ENCODE results near the gene SLC25A23.
"Not testable (repeated sequence)": the region's sequence is repeated elsewhere in the genome, so short reads cannot be mapped to it uniquely, and the experiment has no call there.

SLC25A23 gene

DNA sequence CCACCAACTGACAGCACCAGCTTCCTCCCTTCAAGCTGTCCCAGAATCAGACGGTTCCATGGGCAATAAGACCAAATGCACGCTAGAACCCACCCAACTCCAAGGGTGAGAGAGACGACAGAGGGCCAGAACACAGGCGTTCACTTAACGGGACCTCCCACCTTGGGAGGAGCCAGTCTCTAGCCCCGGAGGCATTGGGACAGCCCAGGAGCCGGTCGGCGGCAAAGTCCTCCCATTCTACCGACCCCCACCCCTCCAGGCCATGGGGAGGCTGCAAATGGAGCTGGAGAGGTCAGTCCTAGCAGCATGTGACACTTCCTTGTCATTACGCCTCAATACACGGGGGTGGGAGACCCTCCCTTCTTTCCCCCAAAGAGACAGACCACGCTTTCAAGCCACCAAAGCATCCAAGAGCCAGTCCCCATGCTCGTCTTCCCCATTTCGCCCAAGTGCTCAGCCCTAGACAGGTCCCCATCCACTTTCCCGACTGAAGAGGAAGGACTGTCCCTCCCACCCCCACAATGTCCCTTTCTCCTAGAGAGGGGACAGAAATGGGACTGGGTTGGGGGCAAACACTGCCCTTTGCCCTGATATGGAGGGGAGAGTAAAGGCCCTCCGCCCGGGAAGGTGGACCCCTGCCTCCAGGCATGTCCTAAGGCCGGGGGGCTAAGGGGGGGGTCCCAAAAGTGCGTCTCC is 35.9 kb downstream of the SLC25A23 start:
- peak; percentile 28 to 39 for DNase-seq

GRCh38 chr19:6421075-6422014 is 38.2 kb downstream of the SLC25A23 start:
- no peak for DNase-seq

DNA sequence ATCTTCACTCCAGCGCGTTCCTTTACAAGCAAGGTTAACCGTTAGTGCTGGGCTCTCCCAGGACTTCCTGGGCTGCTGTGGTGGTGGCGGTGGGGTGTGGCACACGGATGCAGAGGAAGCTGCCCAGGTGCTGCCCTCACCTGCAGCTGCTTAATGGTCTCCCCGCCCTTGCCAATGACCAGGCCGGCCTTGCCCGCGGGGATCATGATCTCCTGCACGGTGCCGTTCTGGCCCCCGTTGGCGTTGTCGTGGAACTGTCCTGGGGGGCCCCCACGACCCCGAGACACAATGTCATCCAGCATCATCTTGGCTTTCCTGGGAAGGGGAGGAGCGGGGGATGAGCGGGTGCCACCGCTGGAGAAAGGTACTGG is 41.0 kb downstream of the SLC25A23 start:
- no peak for DNase-seq

- no peak for DNase-seq
Observed at GRCh38 chr19:6417713-6418561, 41.7 kb downstream of the SLC25A23 start.

GRCh38 chr19:6416658-6417405 is 42.8 kb downstream of the SLC25A23 start:
- DNase-seq, result no peak

GRCh38 chr19:6415591-6416190 is 43.9 kb downstream of the SLC25A23 start:
- no peak for DNase-seq

GRCh38 chr19:6414793-6415590 is 44.6 kb downstream of the SLC25A23 start:
- no peak for DNase-seq

GRCh38 chr19:6413721-6414643 is 45.6 kb downstream of the SLC25A23 start:
- DNase-seq, result no peak

- DNase-seq, result no peak
Observed at GRCh38 chr19:6413291-6413690, 46.3 kb downstream of the SLC25A23 start.

DNA sequence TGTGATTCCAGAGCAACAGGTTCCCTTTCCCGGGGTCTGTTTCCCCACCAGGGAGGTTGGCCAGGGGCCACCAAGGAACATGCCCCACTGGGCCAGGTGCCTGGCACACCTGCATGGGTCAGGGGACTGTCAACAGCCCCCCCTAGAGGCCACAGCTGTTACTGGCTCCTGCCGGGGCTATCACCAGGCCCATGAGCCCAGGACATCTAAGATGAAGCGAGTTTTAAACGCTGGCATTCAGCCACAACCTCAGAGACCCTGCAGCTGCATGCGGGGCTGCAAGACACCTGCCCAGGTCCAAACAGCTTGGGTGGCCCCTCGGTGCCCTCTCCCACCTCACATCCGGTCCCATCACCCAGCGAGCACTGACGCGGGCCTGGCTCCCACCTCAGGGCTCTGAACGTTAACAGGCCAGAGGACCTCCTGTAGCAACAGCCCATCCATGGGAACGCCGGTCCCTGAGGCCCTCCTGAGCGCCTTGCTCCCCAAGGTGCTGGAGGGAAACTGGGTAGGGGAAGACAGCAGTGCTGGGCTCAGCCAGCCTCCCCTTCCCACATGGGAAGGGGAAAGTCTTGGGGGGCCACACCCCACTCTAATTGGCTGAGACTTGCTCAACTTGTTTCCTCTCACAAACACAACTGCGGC is 47.0 kb downstream of the SLC25A23 start:
- DNase-seq, result peak; percentile 38 to 58

GRCh38 chr19:6412061-6412446 is 47.5 kb downstream of the SLC25A23 start:
- no peak for DNase-seq

GRCh38 chr19:6409346-6409745 is 50.2 kb downstream of the SLC25A23 start:
- no peak for DNase-seq

DNA sequence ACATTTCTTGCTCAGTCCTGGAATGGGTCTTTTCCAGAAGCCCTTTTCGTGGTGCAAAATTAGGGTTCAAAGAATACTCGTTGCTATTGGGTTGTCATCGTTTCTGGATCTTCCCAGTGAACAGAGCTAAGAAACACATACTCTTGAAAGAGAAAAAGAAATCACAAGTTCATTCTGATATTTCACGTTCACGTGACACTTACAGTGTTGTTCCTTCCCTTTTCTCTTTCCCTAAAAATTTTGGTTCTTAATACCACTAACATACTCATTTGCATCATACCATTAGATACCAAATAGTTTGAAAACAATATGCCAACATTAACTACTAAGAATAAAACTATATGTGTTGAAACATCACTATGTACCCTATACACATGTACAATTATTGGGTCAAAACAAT is 53.2 kb downstream of the SLC25A23 start:
- DNase-seq, result no peak

GRCh38 chr19:6402837-6403608 is 56.6 kb downstream of the SLC25A23 start:
- no peak for DNase-seq

GRCh38 chr19:6402058-6402457 is 57.5 kb downstream of the SLC25A23 start:
- no peak for DNase-seq

GRCh38 chr19:6400062-6400944 is 59.3 kb downstream of the SLC25A23 start:
- DNase-seq, result not testable (repeated sequence)

DNA sequence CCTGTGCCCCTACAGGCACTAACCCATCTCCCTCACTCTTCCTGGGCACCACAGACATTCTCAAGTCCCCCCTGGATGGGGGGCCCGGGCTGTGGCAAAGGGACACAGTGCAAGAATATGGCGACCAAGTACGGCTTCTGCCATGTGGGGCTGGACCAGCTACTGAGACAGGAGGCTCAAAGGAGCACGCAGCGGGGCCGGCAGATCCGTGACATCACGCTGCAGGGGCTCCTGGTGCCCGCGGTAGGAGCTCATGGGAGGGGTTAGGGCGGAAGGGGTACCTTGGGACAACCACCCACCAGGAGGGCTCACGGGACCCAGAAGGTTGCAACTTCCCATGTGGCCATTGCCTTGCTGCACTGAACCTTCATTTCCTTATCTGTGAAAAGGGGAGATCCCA is 63.3 kb downstream of the SLC25A23 start:
- DNase-seq, result no peak

- no peak for DNase-seq
Observed at GRCh38 chr19:6394831-6395230, 64.8 kb downstream of the SLC25A23 start.
